COR-L47 (cell line): ENCODE measurements around the gene CDC42EP4.
A peak's percentile ranks its signal among the peaks of the same experiment; 100 is the strongest.
"Not testable (repeated sequence)": the region's sequence is repeated elsewhere in the genome, so short reads cannot be mapped to it uniquely, and the experiment has no call there.

Experiments
- DNase-seq: peaks from one replicate; lab custom pipeline; 2025; lab: John Stamatoyannopoulos, UW

The CDC42EP4 gene

DNA sequence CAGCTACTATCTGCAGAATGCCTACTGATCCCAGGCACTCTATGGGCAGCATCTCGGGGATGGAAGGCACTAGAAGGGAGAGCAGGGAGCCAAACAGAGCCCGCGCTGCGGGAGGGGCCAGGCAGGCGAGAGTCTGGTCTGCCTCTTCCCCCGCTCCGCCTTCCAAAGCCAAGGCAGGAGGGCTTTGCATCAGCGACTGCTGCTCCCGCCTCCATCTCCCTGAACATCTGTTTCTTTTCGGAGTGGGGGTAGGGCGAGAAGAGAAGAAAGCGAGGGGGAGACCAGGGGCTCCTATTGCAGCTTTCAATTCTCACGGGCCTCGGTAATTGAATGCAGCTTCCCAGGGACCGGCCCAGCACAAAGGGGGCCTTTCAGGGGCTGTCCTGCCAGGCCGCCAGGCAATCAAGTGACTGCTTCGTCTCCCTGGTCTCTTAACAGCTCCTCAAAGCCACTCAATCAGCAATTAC is 31.4 kb upstream of the CDC42EP4 start:
- no peak for DNase-seq

DNA sequence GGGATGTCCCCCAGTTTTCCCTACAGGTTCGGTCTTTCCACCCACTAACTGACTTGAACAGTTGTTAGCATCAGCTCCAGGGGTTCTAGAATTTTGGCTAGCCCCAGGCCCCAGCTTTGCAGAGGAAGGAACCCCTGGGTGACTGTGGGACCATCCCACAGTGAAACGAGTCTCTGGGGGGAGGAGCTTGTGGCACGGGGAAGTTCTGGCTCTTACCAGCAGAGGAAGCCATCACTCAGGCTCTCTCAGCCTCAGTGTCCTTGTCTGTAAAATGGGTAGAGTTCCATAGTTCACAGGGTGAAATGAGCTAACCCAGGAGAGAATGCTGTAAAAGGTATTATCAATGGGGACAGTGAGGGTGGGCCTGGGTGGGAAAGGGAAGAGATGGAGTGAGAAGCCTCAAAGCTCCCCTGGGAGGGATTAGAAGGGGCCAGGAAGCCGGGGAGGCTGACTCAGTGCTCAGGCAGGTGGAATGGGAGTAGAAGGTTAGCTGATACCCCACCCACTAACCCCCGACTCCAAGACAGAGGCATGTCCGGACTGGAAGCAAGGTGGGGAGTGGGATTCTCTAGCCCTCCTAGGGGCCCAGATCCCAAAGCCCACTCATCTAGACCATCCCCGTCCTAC is 30.9 kb upstream of the CDC42EP4 start:
- no peak for DNase-seq

DNA sequence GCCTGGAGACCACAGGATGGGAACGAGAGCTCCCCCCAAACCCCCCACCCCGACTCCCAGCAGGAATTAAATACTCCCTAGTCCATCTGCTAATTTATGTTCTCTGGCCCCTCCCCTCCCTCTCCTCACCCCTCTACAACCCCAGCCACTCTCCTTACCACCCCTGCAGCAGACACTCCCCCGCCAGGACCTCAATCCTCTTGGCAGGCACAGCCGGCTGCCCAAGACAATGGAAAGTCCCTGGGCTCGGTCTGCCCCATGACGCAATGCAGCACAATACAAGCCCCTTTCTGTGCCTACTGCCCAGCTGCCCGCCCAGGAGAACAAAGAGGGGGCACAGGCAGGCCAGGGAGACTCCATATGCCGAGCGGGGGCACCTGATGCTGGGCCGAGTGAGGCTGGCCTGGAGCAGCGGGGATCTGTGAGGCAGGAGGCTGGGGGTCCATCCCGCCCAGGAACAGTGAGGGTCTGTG is 30.3 kb upstream of the CDC42EP4 start:
- peak; percentile 86 for DNase-seq

DNA sequence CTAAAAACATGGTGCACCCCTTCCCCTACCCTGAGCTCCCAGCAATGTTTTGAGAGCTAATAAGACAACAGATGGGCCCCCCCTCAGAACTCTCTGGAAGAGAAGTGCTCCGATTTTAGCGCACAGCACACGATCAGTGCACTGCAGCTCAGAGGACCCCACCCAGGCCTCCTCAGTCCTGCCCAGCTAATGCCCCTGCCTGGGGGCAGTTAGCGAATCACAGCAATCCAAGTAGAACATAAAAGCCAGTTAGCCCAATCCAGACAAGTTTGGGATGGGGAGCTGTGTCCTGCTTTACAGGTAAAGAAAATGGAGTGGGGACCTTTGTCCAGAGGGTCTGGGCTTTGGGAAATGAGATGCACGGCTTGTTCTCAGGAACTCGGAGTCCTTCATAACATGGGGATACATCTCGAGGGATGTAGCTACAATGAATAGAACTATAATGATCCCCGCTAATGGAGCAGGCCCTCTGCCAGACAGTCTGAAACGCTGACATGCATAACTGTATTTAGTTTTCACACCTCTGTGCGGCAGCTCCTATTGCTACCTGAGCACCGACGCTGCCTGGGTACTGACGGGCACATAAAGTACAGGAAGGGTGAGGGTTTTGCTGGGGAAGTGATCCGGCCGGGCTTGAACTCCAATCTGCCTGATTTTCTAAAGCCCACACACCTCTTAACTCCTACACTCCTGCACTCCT is 29.7 kb upstream of the CDC42EP4 start:
- peak; percentile 42 for DNase-seq

DNA sequence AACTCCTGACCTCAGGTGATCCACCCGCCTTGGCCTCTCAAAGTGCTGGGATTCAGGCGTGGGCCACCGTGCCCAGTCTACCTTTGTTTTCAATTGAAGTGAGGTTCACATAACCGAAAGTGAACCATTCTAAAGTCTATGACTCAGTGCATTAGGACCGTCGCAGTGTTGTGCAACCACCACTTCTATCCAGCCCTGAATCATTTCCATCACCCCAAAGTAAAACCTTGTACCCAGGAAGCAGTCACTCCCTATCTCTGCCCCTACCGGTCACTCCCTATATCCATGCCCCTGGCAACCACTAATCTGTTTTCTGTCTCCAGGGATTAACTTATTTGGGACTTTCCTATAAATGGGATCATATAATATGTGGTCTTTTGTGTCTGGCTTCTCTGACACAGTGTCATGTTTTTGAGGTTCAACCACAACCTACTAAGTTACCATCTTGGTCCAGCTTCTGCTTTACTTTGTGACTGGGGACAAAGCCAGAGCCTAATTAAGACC is 28.3 kb upstream of the CDC42EP4 start:
- no peak for DNase-seq

DNA sequence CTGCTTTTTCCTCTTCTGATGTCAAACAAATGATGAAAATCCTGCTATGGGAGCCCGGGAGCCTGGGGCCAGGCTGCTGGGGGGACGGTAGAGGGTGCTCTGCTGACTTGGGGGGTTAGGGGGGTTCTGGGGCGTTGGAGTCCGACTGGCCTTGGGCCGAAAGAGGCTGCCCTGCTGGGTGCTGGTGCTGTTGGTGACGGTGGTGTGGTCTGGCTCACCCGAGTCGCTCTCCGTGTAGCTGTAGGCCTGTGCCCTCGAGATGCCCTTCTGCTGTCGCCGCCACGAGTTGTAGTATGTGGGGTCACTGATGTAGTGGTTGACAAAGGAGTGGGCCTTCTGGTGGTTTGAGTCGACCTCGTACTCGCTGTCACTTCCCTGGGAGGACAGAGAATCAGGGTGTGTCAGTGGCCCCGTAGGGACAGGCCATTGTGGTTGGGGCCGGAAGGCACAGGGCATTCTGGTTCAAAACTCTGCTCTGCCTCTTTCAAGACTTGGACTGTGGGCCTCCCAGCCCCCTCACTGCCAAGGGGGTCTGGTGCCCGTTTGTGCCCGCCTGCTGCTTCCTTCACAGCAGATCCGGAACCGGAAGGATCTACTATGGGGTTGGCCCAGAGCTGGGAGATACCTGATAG is 26.9 kb upstream of the CDC42EP4 start:
- no peak for DNase-seq

DNA sequence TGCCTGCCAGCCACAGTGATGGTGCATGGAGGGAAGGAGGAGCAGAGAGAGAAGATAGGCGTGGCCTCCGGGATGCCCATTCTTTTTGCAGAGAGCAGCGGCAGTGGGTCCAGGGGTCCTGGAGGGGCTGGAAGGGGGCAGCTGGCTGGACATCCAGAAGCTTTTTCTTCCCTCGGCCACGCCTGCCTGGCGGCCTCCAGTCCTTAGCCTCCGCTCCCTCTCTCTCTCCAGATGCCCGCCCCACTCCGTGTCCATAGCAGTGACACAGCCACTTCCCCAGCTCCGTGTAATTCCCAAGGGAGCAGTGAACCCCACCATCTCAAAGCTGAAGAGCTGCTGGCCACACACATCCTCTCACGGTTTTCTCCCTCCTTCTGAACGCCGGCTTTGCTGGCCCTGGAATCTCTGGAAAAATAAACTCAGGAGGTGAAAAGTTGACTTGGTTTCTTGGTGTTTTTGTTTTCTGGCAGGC is 26.3 kb upstream of the CDC42EP4 start:
- no peak for DNase-seq

DNA sequence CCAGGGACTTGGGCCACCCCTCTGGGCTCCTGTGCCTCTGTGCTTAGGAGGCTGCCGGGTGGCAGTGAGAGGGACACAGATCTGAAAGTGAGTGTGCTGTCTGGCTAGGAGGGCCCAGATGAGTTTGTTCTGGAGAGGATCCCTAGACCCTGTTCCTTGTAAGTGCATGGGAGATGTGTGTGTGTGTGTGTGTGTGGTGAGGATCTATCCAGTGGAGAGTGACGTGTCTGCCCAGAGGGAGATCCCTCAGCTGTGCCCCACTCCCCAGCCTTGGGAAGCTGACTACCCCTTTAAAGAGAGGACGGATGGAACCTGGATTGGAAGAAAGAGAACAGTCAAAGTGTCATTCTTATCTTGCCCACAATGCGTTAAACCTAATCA is 25.5 kb upstream of the CDC42EP4 start:
- no peak for DNase-seq

DNA sequence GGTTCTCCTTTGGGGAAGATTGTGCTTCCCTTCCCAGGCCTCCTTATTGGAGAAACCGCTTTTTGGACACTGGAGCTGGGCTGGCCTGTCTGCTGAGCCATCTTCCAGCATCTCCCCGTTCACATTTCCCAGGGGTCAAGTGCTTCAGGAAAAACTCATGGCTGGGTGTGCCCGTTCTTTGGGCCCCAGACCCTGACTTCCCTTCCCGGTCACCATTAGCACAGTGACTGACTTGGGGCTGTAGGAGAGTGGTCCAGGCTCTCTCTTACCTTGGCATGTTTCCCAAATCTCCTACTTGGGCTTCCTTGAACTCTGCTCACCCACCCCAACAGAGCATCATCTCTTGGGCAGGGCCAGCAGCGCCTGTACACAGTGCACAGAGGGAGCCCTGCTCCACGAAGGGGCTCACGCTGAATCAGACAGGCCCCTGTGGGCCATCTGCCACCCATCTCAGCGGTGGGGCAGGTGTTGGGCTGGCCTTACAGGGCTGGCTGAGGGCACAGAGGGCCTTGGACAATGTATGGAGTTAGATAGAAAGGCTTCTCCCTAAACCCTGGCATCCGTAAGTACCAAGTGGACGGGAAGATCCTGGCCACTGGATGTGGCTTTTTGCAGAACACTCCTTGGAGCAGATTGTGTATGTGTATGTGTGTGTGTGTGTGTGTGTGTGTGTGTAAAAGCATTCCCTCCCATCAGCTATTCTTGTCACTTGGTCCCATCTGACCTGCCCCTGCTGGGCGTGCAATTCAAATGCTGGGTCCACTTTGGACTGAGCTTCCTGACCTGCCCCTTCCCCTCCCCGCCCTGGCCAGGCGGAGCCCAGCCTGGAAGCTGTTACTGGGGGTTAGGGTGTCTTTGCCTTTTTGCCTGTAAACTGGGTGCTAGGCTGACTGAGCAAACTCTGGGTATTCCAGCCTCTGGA is 24.9 kb upstream of the CDC42EP4 start:
- DNase-seq, result no peak

DNA sequence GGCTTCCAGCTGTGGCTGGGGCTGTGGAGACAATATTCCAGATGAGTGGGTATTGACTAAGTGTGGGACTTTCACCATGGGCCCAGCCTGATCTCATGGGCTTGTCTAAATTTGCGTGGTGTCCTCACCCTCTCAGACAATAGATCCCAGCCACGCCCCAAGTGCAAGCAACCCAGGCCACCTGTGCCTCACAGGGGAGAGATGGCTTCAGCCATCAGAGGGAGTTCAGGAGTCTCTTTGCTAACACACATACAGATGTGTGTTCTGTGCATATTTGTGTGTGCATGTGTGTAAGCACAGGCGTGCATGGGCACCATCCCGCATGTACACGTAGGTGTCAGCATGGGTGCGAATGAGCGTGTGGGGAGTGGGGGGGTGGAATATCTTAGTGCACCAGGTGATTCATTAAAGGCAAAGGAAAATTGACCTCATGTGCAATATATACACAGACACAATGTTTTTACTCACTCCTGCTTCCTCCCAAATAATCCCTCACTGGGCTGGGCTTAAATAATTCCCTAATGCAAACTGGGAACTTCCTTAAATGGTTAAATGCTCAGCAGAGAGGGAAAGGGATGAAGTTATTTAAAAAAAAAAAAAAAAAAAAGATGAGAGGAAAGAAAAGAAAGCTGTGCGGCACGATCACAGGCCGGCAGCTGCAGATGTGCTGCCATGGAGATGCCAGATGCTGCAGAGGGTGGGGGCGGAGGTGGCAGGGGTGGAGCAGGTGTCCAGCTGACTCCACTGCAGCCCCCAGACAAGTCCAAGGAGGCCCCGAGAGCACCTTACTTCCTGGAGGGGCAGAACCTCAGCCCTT is 24.0 kb upstream of the CDC42EP4 start:
- no peak for DNase-seq

DNA sequence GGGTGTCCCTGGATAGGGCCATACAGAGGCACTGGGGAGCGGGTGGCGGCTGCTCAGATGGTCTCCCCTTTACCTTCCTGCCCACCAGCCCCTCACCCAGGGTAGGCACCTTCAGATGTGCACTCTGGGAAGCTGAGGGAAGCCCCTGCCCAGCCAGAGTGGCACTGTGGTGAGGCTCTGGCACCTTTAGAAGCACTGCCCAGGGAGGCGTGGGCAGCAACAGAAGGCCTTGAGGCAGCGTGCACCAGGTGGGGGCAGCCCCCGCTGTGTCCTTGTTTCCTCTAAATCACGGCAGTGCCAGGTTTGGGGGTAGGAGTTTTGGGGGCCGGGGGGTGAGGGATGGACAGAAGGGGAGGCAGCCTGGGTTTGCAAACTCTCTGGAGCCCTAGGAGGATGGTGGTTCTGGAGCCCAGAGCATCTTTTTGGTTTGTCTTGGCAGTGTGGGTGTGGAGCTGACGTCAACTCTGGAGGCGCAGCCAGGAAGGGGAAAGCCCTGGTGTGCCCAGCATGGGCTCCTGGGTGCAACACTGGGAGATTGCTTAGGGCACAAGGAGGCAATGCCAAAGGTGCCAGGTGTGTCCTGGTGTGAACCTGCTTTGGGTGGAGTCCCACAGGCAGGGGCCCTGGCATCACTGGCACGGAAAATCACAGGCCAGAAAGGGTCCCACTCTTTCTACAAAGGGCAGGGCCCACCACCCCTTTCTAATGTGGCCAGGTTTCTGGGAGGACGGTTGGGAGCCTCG is 23.1 kb upstream of the CDC42EP4 start:
- peak; percentile 96 for DNase-seq

DNA sequence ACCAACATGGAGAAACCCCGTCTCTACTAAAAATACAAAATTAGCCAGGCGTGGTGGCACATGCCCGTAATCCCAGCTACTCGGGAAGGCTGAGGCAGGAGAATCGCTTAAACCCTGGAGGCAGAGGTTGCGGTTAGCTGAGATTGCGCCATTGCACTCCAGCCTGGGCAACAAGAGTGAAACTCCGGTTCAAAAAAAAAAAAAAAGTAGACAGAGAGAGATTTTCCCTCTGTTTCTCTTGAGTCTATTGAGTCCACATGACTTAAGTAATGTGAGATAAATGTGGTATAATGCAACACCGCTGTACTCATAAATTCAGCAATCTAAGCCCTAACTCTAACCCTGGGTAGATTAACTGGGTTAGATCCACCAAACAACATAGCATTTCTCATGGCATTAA is 21.6 kb upstream of the CDC42EP4 start:
- not testable (repeated sequence) for DNase-seq

DNA sequence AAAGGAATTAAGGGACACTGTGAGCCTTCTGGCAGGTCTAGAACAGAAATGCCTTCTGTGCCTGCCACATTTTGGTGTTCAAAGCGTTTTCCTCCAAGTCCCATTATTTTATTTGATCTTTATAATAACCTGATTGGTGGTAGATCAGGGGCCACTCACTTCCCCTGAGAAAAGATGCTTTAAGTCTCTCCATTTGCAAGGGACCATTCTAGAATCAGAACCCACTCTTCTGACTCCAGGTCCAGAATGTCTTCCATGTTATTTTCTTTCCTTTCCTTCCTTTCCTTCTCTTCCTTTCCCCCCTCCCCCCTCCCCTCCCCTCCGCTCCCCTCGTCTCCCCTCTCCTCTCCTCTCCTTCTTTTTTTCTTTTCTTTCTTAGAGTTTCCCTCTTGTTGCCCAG is 19.3 kb upstream of the CDC42EP4 start:
- no peak for DNase-seq

DNA sequence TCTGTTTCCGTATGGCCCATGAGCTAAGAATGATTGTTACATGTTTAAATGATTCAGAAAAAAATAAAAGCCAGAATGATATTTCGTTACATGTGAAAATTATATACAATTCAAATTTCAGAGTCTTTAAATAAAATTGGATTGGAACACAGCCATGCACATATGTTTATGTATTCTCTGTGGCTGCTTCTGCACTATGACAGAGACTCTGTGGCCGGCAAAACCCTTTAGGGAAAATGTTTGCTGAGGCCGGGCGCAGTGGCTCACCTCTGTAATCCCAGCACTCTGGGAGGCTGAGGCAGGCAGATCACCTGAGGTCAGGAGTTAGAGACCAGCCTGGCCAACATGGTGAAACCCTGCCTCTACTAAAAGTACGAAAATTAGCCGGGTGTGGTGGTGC is 15.9 kb upstream of the CDC42EP4 start:
- no peak for DNase-seq

DNA sequence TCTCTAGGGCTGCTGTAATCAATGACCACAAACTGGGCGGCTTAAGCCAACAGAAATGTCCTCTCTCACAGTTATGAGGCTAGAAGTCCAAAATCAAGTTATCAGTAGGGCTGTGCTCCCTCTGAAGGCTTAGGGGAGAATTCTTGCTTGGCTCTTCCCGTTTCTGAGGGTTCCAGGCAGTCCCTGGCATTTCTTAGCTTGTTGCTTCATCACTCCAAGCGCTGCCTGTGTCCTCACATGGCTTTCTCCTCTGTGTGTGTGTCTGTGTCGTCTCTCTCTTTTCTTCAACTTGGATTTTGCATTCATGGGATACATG is 13.7 kb upstream of the CDC42EP4 start:
- DNase-seq, result no peak

DNA sequence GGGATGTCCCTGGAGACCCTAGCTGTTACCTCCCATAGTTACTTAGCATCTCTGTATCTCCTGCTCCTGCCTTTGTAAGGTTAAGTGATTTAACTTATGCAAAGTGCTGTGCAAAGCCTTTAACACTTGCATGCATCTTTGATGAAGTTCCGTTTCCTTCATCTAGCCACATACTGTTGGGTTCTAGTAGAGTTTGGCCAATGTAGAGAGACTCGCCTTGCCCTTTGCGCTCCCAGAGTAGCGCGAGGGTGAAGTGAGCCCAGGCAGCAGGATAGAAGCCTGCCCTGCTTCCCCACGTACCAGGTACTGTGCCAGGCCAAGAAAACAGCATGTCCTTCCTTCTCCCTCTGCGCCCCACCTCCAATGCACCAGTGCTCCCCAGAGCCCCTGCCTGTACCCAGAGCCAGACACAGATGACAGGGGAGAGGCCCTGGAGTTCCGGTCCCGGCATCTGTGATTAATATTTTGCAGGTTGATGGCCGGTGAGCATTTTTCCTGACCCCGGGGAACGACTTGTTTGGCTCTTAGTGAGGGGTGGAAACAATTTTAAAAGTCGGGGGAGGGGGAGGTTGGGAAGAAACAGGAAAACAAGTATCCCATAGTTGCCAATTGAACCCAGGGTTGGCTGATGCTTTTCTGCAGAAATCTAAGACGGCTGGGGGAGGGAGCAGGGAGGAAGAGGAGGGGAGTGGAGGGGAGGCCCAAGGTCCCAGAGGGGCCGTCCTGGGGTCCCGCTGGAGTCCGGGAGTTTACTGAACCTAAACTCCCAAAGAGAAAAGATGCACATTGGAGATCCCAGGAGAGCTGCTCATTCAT is 13.1 kb upstream of the CDC42EP4 start:
- DNase-seq, result no peak

DNA sequence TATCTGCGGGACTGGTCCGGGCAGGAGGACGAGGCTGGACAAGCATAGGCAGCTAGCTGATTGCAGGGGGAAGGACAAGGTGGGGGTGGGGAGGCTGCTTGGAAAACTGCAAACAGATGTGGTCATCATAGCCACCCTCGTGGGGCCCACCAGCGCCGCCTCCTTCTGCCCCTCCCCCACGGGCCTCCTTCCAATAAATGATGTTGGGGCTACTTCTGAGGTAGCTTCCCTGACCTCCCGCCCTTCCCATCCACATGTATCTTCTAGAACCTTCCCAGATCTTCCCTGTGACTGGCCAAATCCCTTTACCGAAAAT is 12.3 kb upstream of the CDC42EP4 start:
- DNase-seq, result no peak

DNA sequence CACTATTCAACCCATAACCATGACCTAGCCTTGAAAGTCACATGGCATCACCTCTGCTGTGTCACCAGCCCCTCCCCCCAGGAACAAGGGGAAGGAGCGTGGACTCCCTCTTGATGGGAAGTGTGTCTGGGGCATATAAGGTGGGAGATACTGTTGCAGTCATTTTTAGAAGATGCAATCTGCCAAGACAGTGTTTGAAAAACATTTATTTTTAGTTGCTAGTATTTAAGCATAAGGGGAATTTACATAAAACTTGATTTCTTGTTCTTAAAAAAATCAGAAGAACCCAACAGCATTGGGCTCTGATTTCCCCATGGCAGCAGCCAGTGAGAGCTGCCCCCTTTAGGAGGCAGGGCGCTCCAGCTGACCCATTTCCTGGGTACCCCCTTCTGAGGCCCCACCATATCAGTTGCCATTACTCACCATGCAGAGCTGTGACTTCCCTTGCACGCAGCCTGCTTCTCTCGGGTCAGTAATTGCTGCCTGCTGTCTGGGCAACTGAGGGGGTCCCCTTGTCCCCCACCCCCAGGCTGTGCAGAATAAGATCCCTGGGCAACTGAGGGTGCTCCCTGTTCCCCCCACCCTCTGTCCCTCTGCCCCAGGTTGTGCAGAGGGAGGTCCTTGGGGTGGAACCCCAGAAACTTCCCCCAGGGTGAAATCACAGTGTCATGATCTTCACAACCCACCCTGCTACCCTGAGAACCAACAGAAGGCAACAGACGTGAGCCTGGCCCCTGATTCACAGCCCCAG is 11.8 kb upstream of the CDC42EP4 start:
- DNase-seq, result no peak
